ENCODE measurements around the gene CCT7.

The CCT7 gene

GRCh38 chr2:73203055-73203681 lies 30.9 kb upstream of the CCT7 start:
- DNase-seq (ENCODE audit: low spot score) = no peak

GRCh38 chr2:73205611-73206010 lies 28.5 kb upstream of the CCT7 start:
- TF ChIP-seq CTCF (IDR thresholded peaks at IDR 0.05; ENCODE audit: extremely low read depth, insufficient read depth, missing control alignments) = no peak
- in situ Hi-C loops (cut with MboI; ENCODE audit: low pct_unique_long_range_greater_than_20kb, low sequenced_read_pairs, unreplicated experiment) = no loop called here
- no peak for DNase-seq (ENCODE audit: low spot score)

More at GRCh38 chr2:73203055-73203681, 30.9 kb upstream of the CCT7 start:
- in situ Hi-C loops (cut with MboI; ENCODE audit: low pct_unique_long_range_greater_than_20kb, low sequenced_read_pairs, unreplicated experiment) = no loop called here
- TF ChIP-seq CTCF (IDR thresholded peaks at IDR 0.05; ENCODE audit: extremely low read depth, insufficient read depth, missing control alignments) = no peak

GRCh38 chr2:73208258-73208657 lies 25.9 kb upstream of the CCT7 start:
- no peak for TF ChIP-seq CTCF (IDR thresholded peaks at IDR 0.05; ENCODE audit: extremely low read depth, insufficient read depth, missing control alignments)
- no peak for DNase-seq (ENCODE audit: low spot score)
- in situ Hi-C loops (cut with MboI; ENCODE audit: low pct_unique_long_range_greater_than_20kb, low sequenced_read_pairs, unreplicated experiment) = no loop called here

GRCh38 chr2:73210019-73210418 lies 24.1 kb upstream of the CCT7 start:
- in situ Hi-C loops (cut with MboI; ENCODE audit: low pct_unique_long_range_greater_than_20kb, low sequenced_read_pairs, unreplicated experiment) = no loop called here
- DNase-seq (ENCODE audit: low spot score) = no peak
- TF ChIP-seq CTCF (IDR thresholded peaks at IDR 0.05; ENCODE audit: extremely low read depth, insufficient read depth, missing control alignments) = no peak

GRCh38 chr2:73210696-73211095 lies 23.4 kb upstream of the CCT7 start:
- DNase-seq (ENCODE audit: low spot score) = no peak
- in situ Hi-C loops (cut with MboI; ENCODE audit: low pct_unique_long_range_greater_than_20kb, low sequenced_read_pairs, unreplicated experiment) = no loop called here

GRCh38 chr2:73212098-73212447 lies 22.0 kb upstream of the CCT7 start:
- no peak for DNase-seq (ENCODE audit: low spot score)
- in situ Hi-C loops (cut with MboI; ENCODE audit: low pct_unique_long_range_greater_than_20kb, low sequenced_read_pairs, unreplicated experiment) = no loop called here
- no peak for TF ChIP-seq CTCF (IDR thresholded peaks at IDR 0.05; ENCODE audit: extremely low read depth, insufficient read depth, missing control alignments)

More at GRCh38 chr2:73210696-73211095, 23.4 kb upstream of the CCT7 start:
- TF ChIP-seq CTCF (IDR thresholded peaks at IDR 0.05; ENCODE audit: extremely low read depth, insufficient read depth, missing control alignments) = no peak
